Thyroid gland (tissue), 4 donors: Measurements from ENCODE around the gene ZNF554.

Experiments used
- POLR2A ChIP-seq, 2 donors: fragments of 450-650 bp; IDR thresholded peaks; one replicate each; pipeline ENCODE4 v1.6.1; 2017; ENCODE audit warnings: antibody characterized with exemption in 2 of 2, mild to moderate bottlenecking in 2 of 2, moderate library complexity in 1 of 2
- TF ChIP-seq, protein P1 (sequence below), 6 experiments: fragments of 200-600 bp in 3 of 6; fragments of 450-650 bp in 3 of 6; sonication (generic) in 3 of 6; IDR thresholded peaks; one replicate each; pipeline ENCODE4 v1.5.1; 2016 to 2019; ENCODE audit warnings: antibody characterized with exemption in 6 of 6, mild to moderate bottlenecking in 2 of 6, inconsistent platforms in 1 of 6, moderate library complexity in 1 of 6

DNA sequence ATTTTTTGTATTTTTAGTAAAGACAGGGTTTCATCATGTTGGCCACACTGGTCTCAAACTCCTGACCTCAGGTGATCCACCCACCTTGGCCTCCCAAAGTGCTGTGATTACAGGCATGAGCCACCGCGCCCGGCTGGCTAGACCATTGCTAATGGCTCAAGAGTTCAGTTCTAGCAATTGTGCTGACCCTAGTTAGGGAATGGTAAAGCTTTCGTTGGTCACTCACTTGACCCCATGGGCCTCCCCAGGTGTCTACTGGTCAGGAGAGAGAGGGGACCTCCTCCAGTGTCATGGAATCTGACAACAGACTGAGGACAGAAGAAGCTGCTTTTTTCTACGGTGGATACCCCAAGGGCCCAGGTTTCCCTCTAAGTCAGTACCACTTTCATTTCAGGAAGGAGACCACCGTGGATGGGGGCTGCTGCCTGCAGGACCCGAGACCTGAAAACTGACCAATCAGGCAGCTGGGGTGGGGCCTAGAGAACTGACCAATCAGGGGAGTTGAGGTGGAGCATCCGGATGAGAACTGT, 46.9 kb downstream of the ZNF554 start:
- TF ChIP-seq, protein P1, sequence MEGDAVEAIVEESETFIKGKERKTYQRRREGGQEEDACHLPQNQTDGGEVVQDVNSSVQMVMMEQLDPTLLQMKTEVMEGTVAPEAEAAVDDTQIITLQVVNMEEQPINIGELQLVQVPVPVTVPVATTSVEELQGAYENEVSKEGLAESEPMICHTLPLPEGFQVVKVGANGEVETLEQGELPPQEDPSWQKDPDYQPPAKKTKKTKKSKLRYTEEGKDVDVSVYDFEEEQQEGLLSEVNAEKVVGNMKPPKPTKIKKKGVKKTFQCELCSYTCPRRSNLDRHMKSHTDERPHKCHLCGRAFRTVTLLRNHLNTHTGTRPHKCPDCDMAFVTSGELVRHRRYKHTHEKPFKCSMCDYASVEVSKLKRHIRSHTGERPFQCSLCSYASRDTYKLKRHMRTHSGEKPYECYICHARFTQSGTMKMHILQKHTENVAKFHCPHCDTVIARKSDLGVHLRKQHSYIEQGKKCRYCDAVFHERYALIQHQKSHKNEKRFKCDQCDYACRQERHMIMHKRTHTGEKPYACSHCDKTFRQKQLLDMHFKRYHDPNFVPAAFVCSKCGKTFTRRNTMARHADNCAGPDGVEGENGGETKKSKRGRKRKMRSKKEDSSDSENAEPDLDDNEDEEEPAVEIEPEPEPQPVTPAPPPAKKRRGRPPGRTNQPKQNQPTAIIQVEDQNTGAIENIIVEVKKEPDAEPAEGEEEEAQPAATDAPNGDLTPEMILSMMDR (IDR thresholded peaks at IDR 0.05), result no peak
- TF ChIP-seq POLR2A (IDR thresholded peaks at IDR 0.05), result no peak
